Fibroblast of the aortic adventitia (primary cell): ENCODE data around the gene ACKR3. TPM values are rescaled to one million over a fixed set of nuclear protein-coding genes. Genes with fewer than 3 reads are reported as not detected.

Experiments used
- DNase-seq: peaks from one replicate; pipeline ENCODE4 v3.0.0-alpha.2; 2010; ENCODE audit warnings: low read depth
- H3K4me3 ChIP-seq: 2 replicates; pipeline ENCODE4 v1.5.1; 2011; ENCODE audit warnings: low read depth, mild to moderate bottlenecking, control low read depth, low read length, moderate library complexity
- total RNA-seq: library from RNA; depleted of rRNA; stranded (reverse); fragments of >200 nt; gene quantifications from 2 replicates; pipeline ENCODE4 v1.2.3, GENCODE V29; 2012; ENCODE audit warnings: low replicate concordance
- TF ChIP-seq, protein P1 (sequence below): IDR thresholded peaks from 2 replicates; pipeline ENCODE4 v1.5.1; 2011; ENCODE audit warnings: mild to moderate bottlenecking, low read length, control low read depth, inconsistent platforms; ENCODE audit not compliant: insufficient read depth

The ACKR3 gene
- total RNA-seq, 1 donor: 0.72 TPM

DNA sequence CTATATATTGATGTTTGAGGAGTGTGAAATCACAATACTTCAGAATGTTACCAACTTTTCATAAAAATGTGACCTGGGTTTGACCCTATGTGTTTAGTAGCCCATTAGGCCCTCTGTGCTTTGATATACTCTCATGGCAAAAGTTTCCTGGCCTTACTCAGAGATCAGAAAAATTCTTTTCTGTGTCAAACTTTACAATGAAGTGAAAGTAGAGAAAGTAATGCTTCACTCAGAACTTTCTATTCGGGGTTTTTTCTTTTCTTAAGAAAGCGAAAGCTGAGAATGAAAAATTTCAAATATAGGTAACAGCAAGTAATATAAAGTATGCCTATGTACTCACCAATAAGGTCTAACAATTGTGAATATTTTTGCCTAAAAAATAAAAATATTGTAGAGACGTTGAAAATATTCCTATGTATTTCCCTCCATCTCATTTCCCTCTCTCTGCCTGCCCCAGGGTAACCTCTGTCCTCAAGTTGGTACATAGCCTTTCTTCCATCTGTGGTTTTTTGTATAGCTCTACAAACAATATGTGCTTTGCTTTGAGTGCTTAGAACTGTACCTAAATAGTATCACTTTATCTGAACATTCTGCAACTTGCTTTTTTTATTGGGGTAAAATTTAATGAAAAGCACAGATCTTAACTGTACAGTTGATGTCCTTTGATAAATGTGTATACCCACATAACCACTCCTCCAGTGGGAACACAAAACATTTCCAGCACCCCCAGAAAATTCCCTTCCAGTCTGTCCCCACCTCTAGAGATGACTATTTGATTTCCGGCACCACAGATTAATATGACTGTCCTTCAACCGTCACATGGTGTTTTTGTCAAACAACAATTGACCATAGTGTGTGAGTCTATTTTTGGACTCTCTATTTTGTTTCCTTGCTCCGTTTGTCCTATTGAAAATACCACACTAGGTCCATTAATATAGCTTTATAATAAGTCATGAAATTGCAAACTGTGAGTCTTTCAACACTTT, 10.3 kb upstream of the ACKR3 start:
- TF ChIP-seq, protein P1, sequence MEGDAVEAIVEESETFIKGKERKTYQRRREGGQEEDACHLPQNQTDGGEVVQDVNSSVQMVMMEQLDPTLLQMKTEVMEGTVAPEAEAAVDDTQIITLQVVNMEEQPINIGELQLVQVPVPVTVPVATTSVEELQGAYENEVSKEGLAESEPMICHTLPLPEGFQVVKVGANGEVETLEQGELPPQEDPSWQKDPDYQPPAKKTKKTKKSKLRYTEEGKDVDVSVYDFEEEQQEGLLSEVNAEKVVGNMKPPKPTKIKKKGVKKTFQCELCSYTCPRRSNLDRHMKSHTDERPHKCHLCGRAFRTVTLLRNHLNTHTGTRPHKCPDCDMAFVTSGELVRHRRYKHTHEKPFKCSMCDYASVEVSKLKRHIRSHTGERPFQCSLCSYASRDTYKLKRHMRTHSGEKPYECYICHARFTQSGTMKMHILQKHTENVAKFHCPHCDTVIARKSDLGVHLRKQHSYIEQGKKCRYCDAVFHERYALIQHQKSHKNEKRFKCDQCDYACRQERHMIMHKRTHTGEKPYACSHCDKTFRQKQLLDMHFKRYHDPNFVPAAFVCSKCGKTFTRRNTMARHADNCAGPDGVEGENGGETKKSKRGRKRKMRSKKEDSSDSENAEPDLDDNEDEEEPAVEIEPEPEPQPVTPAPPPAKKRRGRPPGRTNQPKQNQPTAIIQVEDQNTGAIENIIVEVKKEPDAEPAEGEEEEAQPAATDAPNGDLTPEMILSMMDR: no peak
- DNase-seq: no peak
- no peak overlapping the region for H3K4me3 ChIP-seq

DNA sequence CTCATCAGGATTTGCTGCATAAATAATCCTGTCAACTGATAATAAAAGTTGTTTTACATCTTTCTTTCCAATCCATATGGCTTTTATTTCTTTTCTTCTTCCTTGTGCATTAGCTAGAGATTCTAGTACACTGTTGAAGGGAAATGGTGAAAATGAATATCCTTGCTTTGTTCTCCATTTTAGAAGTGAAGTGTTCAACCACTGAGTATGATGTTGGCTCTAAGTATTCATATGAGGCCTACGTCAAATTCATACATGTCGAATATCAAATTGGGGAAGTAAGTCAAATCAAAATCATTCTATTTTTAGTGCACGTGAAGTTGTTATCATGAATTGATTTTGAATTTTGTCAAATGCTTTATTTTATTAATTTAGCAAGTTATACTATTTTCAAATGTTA, 7.8 kb upstream of the ACKR3 start:
- no peak for DNase-seq
- no peak overlapping the region for H3K4me3 ChIP-seq
- TF ChIP-seq, protein P1: no peak

DNA sequence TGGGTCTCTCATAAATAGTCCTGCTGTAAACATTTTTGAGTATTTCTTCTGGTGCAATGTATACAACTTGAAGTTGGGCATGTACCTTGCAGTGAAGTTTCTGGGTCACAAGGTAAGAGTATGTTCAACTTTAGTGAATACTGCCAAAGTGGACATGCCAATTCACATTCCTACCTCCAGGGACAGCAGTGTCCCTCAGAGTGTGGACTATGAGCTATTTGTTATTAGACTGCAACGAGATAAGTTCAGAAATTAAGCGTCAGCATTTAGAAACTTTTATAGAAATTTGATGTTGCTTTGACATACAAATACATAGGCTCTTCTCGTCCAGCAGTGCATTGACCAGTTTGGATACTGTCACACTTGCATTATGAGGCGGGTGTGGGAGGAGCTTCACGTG, 7.2 kb upstream of the ACKR3 start:
- DNase-seq: no peak
- TF ChIP-seq, protein P1: peak; percentile 59
- H3K4me3 ChIP-seq: no peak overlapping the region

DNA sequence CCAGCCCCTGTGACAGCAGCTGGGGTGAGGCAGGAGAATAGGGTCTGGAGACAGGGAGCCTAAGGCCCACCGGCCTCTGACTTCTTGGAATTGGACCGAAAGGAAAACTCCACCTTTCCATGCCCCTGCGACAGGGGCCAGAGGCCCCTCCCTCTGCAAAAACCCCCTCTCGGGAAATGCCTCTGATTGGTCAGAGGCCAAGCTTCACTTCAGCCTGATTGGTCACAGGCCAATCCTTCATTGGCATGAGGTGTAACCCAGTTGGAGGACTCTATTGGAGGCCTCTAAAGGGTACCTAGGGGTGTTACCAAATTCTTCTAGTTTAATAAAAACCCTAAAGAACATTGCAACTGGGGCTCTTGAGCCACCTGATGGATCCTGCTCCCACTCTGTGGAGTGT, 5.7 kb upstream of the ACKR3 start:
- no peak for DNase-seq
- H3K4me3 ChIP-seq: no peak overlapping the region
- TF ChIP-seq, protein P1: no peak

DNA sequence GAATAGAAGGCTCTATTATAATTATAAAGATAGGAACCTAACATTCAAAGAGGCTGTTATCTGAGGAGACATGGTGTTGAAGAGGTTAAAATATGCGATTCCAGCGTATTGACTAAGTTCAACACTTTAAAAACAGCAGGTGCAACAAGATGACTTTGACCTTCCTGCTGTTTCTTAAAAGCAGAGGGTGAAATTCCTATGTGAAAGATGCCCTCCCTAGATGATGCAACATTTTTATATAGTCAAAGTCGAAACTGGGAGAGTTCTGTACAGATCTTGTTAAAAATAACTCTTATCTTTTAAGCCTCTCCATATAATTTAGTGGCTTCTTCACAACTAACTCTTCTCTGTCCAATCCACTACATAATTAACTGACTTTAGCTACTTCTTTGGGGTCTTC, 4.4 kb upstream of the ACKR3 start:
- DNase-seq: no peak
- TF ChIP-seq, protein P1: no peak
- no peak overlapping the region for H3K4me3 ChIP-seq

DNA sequence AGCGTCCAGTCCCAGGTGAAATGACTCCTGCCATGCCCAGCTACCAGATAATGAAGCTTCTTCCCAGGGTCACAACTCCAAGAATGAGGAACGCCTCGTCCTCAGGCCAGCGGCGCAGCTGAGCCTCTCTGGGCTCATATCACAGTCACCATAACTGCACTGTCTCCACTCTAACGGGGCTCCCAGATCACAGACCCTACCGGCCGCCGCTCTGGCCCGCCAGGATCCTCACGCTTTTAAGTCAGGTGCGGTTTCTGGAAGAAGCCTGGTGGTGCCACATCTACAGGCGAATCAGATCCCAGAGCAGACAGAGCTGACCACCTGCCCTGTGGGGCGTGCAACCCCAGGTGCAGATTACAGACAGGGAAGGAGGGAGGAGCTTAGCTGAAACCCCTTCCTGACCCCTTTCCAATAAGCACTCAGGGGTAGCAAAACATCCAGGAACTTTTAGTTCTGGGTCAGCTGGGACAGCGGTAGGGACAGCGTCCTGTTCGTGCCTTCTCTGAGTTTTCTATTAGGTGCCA, 3.7 kb upstream of the ACKR3 start:
- TF ChIP-seq, protein P1: no peak
- no peak overlapping the region for H3K4me3 ChIP-seq
- no peak for DNase-seq
